ENCODE measurements around the gene PPP2R5D.

Gene PPP2R5D

GRCh38 chr6:43001843-43002242 lies 17.5 kb downstream of the PPP2R5D start:
- Histone ChIP-seq H2AFZ (ENCODE audit: low read length) (no peak overlapping the region), H3F3A (ENCODE audit: insufficient read depth, low read length) (no peaks in the 10 kb centered on the region), H3K27ac (ENCODE audit: low read length) (no peak overlapping the region), H3K9ac (ENCODE audit: low read length) (no peak overlapping the region), H3K4me1 (ENCODE audit: low read length) (no peaks in the 10 kb centered on the region), H3K4me2 (ENCODE audit: low read depth, low read length) (no peak overlapping the region), H3K27me3 (replicated peaks; ENCODE audit: insufficient read depth, low read length) (no peaks in the 10 kb centered on the region), H3K79me2 (ENCODE audit: low read length) (no peaks in the 10 kb centered on the region), H4K20me1 (ENCODE audit: insufficient read depth, low read length) (no peaks in the 10 kb centered on the region), H3K36me3 (replicated peaks; ENCODE audit: insufficient read depth, low read length) (no peaks in the 10 kb centered on the region), H3K4me3 (ENCODE audit: low read length) (no peak overlapping the region), H3K9me3 (replicated peaks; ENCODE audit: insufficient read depth, low read length) (no peaks in the 10 kb centered on the region), H3K9me2 (replicated peaks; ENCODE audit: insufficient read depth, low read length) (no peaks in the 10 kb centered on the region)
- DNase-seq, result no peak
- TF ChIP-seq EZH2 (optimal IDR thresholded peaks at IDR 0.05; ENCODE audit: low read depth, low read length) (no peak), EZH2phosphoT487 (IDR thresholded peaks at IDR 0.05; ENCODE audit: low read length) (no peak), CTCF (IDR thresholded peaks at IDR 0.05; ENCODE audit: low read length) (no peak)

DNA sequence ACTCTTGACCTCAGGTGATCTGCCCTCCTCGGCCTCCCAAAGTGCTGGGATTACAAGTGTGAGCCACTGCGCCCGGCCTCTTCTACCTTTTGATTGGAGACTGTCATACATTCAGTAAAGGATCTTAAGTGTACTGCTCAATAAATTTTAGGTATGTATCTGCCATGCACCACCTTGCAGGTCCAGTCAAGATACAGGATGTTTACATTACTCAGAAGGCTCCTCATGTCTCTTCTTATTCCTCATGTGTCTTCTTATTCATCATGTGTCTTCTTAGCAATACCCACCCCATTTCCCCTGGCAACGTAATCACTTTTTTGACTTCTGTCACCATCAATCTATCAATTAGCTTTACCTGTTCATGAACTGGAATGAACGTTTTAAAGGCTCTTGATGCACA lies 21.5 kb downstream of the PPP2R5D start:
- Histone ChIP-seq H3K79me2 (ENCODE audit: low read length) (no peaks in the 10 kb centered on the region), H3K4me1 (ENCODE audit: low read length) (no peaks in the 10 kb centered on the region), H2AFZ (ENCODE audit: low read length) (no peak overlapping the region), H3F3A (ENCODE audit: insufficient read depth, low read length) (no peaks in the 10 kb centered on the region), H3K9me3 (replicated peaks; ENCODE audit: insufficient read depth, low read length) (no peaks in the 10 kb centered on the region), H3K36me3 (replicated peaks; ENCODE audit: insufficient read depth, low read length) (no peaks in the 10 kb centered on the region), H3K4me3 (ENCODE audit: low read length) (no peak overlapping the region), H3K27ac (ENCODE audit: low read length) (no peak overlapping the region), H3K27me3 (replicated peaks; ENCODE audit: insufficient read depth, low read length) (no peaks in the 10 kb centered on the region), H3K4me2 (ENCODE audit: low read depth, low read length) (no peak overlapping the region), H3K9me2 (replicated peaks; ENCODE audit: insufficient read depth, low read length) (no peaks in the 10 kb centered on the region), H3K9ac (ENCODE audit: low read length) (no peak overlapping the region), H4K20me1 (ENCODE audit: insufficient read depth, low read length) (no peaks in the 10 kb centered on the region)
- TF ChIP-seq EZH2phosphoT487 (IDR thresholded peaks at IDR 0.05; ENCODE audit: low read length) (no peak), CTCF (IDR thresholded peaks at IDR 0.05; ENCODE audit: low read length) (no peak), EZH2 (optimal IDR thresholded peaks at IDR 0.05; ENCODE audit: low read depth, low read length) (no peak)
- DNase-seq, result no peak

- H3K79me2 ChIP-seq (ENCODE audit: low read length), result no peaks in the 10 kb centered on the region
- H3K4me2 ChIP-seq (ENCODE audit: low read depth, low read length), result no peak overlapping the region
- H3K4me1 ChIP-seq (ENCODE audit: low read length), result no peaks in the 10 kb centered on the region
- no peak overlapping the region for H3K4me3 ChIP-seq (ENCODE audit: low read length)
- TF ChIP-seq EZH2 (optimal IDR thresholded peaks at IDR 0.05; ENCODE audit: low read depth, low read length) (no peak), EZH2phosphoT487 (IDR thresholded peaks at IDR 0.05; ENCODE audit: low read length) (no peak), CTCF (IDR thresholded peaks at IDR 0.05; ENCODE audit: low read length) (no peak)
- no peaks in the 10 kb centered on the region for H3K27me3 ChIP-seq (replicated peaks; ENCODE audit: insufficient read depth, low read length)
- H3K9me3 ChIP-seq (replicated peaks; ENCODE audit: insufficient read depth, low read length), result no peaks in the 10 kb centered on the region
- no peaks in the 10 kb centered on the region for H3K36me3 ChIP-seq (replicated peaks; ENCODE audit: insufficient read depth, low read length)
- no peak for DNase-seq
- no peaks in the 10 kb centered on the region for H4K20me1 ChIP-seq (ENCODE audit: insufficient read depth, low read length)
- no peaks in the 10 kb centered on the region for H3K9me2 ChIP-seq (replicated peaks; ENCODE audit: insufficient read depth, low read length)
- no peaks in the 10 kb centered on the region for H3F3A ChIP-seq (ENCODE audit: insufficient read depth, low read length)
- no peak overlapping the region for H3K27ac ChIP-seq (ENCODE audit: low read length)
- H2AFZ ChIP-seq (ENCODE audit: low read length), result no peak overlapping the region
- H3K9ac ChIP-seq (ENCODE audit: low read length), result no peak overlapping the region
These were observed 21.9 kb downstream of the PPP2R5D start for GRCh38 chr6:43006251-43006650.

Measured in MM.1S (cell line).